HepG2 (cell line): ENCODE data around the gene EGF. TPM values are rescaled to one million over a fixed set of nuclear protein-coding genes. Genes with fewer than 3 reads are reported as not detected.

Source experiments
- FOSL2 ChIP-seq: sonication (generic); formaldehyde crosslinking; IDR thresholded peaks from 2 replicates; pipeline ENCODE4 v1.4.0; 2020; ENCODE audit warnings: missing genetic modification reagents
- HMG20A ChIP-seq: IDR thresholded peaks from 2 replicates; pipeline ENCODE4 v1.6.1; 2016; ENCODE audit warnings: borderline replicate concordance
- HOXA9 ChIP-seq: sonication (generic); formaldehyde crosslinking; IDR thresholded peaks from 2 replicates; pipeline ENCODE4 v1.8.1; 2022; ENCODE audit warnings: missing genetic modification reagents, mild to moderate bottlenecking, moderate library complexity, borderline replicate concordance
- MAFK ChIP-seq, 2 experiments: IDR thresholded peaks in 1 of 2; conservative IDR thresholded peaks in 1 of 2; 2 replicates each; pipeline ENCODE4 v1.6.1; 2011; ENCODE audit warnings: improper control_type of control experiment in 2 of 2, low read length in 2 of 2
- NFIC ChIP-seq: IDR thresholded peaks from 2 replicates; pipeline ENCODE4 v1.6.1; 2012; ENCODE audit warnings: mild to moderate bottlenecking, low read length, inconsistent platforms
- NFYB ChIP-seq: sonication (generic); formaldehyde crosslinking; IDR thresholded peaks from 2 replicates; pipeline ENCODE4 v1.4.0; 2020; ENCODE audit warnings: missing genetic modification reagents
- REL ChIP-seq: sonication (generic); formaldehyde crosslinking; conservative IDR thresholded peaks from 2 replicates; pipeline ENCODE4 v1.8.0; 2022; ENCODE audit warnings: mild to moderate bottlenecking, missing genetic modification reagents, moderate library complexity
- THYN1 ChIP-seq: sonication (generic); formaldehyde crosslinking; IDR thresholded peaks from 2 replicates; pipeline ENCODE4 v1.8.1; 2023; ENCODE audit warnings: low read depth, mild to moderate bottlenecking, moderate library complexity, missing genetic modification reagents, borderline replicate concordance
- ZNF547 ChIP-seq: sonication (generic); formaldehyde crosslinking; IDR thresholded peaks from 2 replicates; pipeline ENCODE4 v1.5.1; 2020; ENCODE audit warnings: mild to moderate bottlenecking, missing genetic modification reagents
- ZNF619 ChIP-seq: sonication (generic); formaldehyde crosslinking; IDR thresholded peaks from 2 replicates; pipeline ENCODE4 v1.4.0; 2020; ENCODE audit warnings: mild to moderate bottlenecking, missing genetic modification reagents
- ZNF782 ChIP-seq: sonication (generic); formaldehyde crosslinking; IDR thresholded peaks from 2 replicates; pipeline ENCODE4 v1.4.0; 2020; ENCODE audit warnings: missing genetic modification reagents, mild to moderate bottlenecking, borderline replicate concordance
- polyA plus RNA-seq, 8 experiments: library from polyadenylated mRNA; depleted of rRNA in 3 of 8; stranded (reverse) in 7 of 8; unstranded in 1 of 8; fragments of >200 nt; fragmentation: Illumina TruSeq in 4 of 8; extraction: Trizol in 4 of 8; gene quantifications; 2 replicates each; pipeline versions ENCODE4 v1.2.1 to v1.2.3, GENCODE V29; 2011 to 2016; ENCODE audit warnings: low read depth in 4 of 8, missing spikeins in 1 of 8, mixed read lengths in 1 of 8; ENCODE audit not compliant: insufficient read depth in 1 of 8
- total RNA-seq, 5 experiments: library from RNA; depleted of rRNA; stranded (reverse); fragments of >200 nt; fragmentation: Illumina TruSeq; extraction: Trizol; gene quantifications; 2 replicates each; pipeline ENCODE4 v1.2.3, GENCODE V29; 2016; ENCODE audit warnings: low read depth in 1 of 5
- TF ChIP-seq, protein P1 (sequence below): sonication (generic); formaldehyde crosslinking; IDR thresholded peaks from 2 replicates; pipeline ENCODE4 v1.8.1; 2022; ENCODE audit warnings: mild to moderate bottlenecking, missing genetic modification reagents
- TF ChIP-seq, protein P2 (sequence below): sonication (generic); formaldehyde crosslinking; IDR thresholded peaks from 2 replicates; pipeline ENCODE4 v1.5.0; 2020; ENCODE audit warnings: mild to moderate bottlenecking, missing genetic modification reagents, borderline replicate concordance
- TF ChIP-seq, protein P3 (sequence below): sonication (generic); IDR thresholded peaks from 2 replicates; pipeline ENCODE4 v1.6.1; 2016; ENCODE audit warnings: low read depth, borderline replicate concordance
- TF ChIP-seq, protein P4 (sequence below): sonication (generic); formaldehyde crosslinking; IDR thresholded peaks from 2 replicates; pipeline ENCODE4 v1.8.0; 2022; ENCODE audit warnings: missing genetic modification reagents, mild to moderate bottlenecking, borderline replicate concordance
- TF ChIP-seq, protein P5 (sequence below): IDR thresholded peaks from 2 replicates; pipeline ENCODE4 v1.6.1; 2016; ENCODE audit warnings: low read depth

Gene EGF
- total and polyA plus RNA-seq, 2 of the 13 experiments (the other 11 are each of a cell fraction or from before 2014, with no cell fraction given): 0.07 to 0.08 TPM

DNA sequence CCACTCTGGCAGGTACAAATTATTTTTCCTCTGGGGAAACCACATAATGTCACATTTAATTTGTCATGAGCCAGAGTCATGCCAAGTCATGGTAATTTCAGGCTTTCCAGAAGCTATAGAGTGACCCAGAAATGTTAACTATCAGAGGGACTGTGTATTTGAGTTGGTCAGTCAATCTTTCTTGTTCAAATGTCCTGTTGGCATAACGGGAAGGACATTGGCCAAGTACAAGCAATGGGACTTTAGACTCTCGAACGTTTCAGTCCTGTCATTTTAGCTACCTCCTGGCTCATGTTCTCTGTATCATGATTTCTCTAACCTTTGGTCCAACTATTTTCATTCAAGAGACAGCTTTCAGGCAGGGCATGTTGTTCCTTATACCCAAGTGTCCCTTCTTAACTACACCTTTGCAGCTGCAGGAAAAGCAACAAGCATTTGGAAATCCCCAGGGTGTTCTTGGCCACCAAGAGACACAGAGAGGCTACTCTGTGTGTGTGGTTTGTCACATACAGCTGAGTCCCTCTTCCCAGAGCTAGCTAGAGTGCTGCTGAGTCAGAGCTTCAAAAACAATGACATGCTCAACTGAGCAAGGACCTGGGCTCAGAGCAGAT, 142.6 kb downstream of the EGF start (continued):
- TF ChIP-seq THYN1 (CRISPR knock-in tag) (no peak), NFIC (no peak), REL (CRISPR knock-in tag) (no peak), MAFK (conservative IDR thresholded peaks at IDR 0.05 in 1 of 2, IDR thresholded peaks at IDR 0.05 in 1 of 2; ENCODE audit: low read length in 2 of 2) (0 out of 4 replicates have a peak, but pooled peaks of 1 of the 2 experiments have one; percentile 28), FOSL2 (0 out of 2 replicates have a peak, but pooled peaks have one; percentile 18), HOXA9 (CRISPR knock-in tag) (no peak), ZNF547 (no peak), NFYB (CRISPR knock-in tag) (no peak), ZNF782 (CRISPR knock-in tag) (no peak), ZNF619 (no peak), HMG20A (no peak)
- TF ChIP-seq, protein P1, sequence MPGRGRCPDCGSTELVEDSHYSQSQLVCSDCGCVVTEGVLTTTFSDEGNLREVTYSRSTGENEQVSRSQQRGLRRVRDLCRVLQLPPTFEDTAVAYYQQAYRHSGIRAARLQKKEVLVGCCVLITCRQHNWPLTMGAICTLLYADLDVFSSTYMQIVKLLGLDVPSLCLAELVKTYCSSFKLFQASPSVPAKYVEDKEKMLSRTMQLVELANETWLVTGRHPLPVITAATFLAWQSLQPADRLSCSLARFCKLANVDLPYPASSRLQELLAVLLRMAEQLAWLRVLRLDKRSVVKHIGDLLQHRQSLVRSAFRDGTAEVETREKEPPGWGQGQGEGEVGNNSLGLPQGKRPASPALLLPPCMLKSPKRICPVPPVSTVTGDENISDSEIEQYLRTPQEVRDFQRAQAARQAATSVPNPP (CRISPR knock-in tag): no peak
- TF ChIP-seq, protein P2, sequence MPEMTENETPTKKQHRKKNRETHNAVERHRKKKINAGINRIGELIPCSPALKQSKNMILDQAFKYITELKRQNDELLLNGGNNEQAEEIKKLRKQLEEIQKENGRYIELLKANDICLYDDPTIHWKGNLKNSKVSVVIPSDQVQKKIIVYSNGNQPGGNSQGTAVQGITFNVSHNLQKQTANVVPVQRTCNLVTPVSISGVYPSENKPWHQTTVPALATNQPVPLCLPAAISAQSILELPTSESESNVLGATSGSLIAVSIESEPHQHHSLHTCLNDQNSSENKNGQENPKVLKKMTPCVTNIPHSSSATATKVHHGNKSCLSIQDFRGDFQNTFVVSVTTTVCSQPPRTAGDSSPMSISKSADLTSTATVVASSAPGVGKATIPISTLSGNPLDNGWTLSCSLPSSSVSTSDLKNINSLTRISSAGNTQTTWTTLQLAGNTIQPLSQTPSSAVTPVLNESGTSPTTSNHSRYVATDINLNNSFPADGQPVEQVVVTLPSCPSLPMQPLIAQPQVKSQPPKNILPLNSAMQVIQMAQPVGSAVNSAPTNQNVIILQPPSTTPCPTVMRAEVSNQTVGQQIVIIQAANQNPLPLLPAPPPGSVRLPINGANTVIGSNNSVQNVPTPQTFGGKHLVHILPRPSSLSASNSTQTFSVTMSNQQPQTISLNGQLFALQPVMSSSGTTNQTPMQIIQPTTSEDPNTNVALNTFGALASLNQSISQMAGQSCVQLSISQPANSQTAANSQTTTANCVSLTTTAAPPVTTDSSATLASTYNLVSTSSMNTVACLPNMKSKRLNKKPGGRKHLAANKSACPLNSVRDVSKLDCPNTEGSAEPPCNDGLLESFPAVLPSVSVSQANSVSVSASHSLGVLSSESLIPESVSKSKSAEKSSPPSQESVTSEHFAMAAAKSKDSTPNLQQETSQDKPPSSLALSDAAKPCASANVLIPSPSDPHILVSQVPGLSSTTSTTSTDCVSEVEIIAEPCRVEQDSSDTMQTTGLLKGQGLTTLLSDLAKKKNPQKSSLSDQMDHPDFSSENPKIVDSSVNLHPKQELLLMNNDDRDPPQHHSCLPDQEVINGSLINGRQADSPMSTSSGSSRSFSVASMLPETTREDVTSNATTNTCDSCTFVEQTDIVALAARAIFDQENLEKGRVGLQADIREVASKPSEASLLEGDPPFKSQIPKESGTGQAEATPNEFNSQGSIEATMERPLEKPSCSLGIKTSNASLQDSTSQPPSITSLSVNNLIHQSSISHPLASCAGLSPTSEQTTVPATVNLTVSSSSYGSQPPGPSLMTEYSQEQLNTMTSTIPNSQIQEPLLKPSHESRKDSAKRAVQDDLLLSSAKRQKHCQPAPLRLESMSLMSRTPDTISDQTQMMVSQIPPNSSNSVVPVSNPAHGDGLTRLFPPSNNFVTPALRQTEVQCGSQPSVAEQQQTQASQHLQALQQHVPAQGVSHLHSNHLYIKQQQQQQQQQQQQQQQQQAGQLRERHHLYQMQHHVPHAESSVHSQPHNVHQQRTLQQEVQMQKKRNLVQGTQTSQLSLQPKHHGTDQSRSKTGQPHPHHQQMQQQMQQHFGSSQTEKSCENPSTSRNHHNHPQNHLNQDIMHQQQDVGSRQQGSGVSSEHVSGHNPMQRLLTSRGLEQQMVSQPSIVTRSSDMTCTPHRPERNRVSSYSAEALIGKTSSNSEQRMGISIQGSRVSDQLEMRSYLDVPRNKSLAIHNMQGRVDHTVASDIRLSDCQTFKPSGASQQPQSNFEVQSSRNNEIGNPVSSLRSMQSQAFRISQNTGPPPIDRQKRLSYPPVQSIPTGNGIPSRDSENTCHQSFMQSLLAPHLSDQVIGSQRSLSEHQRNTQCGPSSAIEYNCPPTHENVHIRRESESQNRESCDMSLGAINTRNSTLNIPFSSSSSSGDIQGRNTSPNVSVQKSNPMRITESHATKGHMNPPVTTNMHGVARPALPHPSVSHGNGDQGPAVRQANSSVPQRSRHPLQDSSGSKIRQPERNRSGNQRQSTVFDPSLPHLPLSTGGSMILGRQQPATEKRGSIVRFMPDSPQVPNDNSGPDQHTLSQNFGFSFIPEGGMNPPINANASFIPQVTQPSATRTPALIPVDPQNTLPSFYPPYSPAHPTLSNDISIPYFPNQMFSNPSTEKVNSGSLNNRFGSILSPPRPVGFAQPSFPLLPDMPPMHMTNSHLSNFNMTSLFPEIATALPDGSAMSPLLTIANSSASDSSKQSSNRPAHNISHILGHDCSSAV (CRISPR knock-in tag): no peak
- TF ChIP-seq, protein P3, sequence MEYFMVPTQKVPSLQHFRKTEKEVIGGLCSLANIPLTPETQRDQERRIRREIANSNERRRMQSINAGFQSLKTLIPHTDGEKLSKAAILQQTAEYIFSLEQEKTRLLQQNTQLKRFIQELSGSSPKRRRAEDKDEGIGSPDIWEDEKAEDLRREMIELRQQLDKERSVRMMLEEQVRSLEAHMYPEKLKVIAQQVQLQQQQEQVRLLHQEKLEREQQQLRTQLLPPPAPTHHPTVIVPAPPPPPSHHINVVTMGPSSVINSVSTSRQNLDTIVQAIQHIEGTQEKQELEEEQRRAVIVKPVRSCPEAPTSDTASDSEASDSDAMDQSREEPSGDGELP: peak; percentile 15; the same call in 1 of the 2 replicates
- TF ChIP-seq, protein P4, sequence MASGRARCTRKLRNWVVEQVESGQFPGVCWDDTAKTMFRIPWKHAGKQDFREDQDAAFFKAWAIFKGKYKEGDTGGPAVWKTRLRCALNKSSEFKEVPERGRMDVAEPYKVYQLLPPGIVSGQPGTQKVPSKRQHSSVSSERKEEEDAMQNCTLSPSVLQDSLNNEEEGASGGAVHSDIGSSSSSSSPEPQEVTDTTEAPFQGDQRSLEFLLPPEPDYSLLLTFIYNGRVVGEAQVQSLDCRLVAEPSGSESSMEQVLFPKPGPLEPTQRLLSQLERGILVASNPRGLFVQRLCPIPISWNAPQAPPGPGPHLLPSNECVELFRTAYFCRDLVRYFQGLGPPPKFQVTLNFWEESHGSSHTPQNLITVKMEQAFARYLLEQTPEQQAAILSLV: no peak
- TF ChIP-seq, protein P5, sequence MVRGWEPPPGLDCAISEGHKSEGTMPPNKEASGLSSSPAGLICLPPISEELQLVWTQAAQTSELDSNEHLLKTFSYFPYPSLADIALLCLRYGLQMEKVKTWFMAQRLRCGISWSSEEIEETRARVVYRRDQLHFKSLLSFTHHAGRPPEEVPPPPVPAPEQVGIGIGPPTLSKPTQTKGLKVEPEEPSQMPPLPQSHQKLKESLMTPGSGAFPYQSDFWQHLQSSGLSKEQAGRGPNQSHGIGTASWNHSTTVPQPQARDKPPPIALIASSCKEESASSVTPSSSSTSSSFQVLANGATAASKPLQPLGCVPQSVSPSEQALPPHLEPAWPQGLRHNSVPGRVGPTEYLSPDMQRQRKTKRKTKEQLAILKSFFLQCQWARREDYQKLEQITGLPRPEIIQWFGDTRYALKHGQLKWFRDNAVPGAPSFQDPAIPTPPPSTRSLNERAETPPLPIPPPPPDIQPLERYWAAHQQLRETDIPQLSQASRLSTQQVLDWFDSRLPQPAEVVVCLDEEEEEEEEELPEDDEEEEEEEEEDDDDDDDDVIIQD: peak; percentile 58; the same call in 1 of the 2 replicates
